DOHH2 (cell line): ENCODE results near the gene LRCH2.

Source experiments
- H3F3A ChIP-seq: fragments of 200-600 bp; sonication (generic), shearing (Covaris generic); 2 replicates; pipeline ENCODE4 v1.6.0; 2016; ENCODE audit warnings: antibody characterized with exemption, mild to moderate bottlenecking; ENCODE audit not compliant: control insufficient read depth, insufficient read depth
- H3K27ac ChIP-seq: fragments of 200-600 bp; sonication (generic); 2 replicates; pipeline ENCODE4 v1.5.1; 2014; ENCODE audit warnings: low read depth, mild to moderate bottlenecking, low read length, moderate library complexity
- H3K27me3 ChIP-seq: fragments of 200-600 bp; sonication (generic); 2 replicates; pipeline ENCODE4 v1.6.1; 2014; ENCODE audit warnings: mild to moderate bottlenecking, low read length, mixed read lengths; ENCODE audit not compliant: control insufficient read depth
- H3K36me3 ChIP-seq: fragments of 200-600 bp; sonication (generic); 2 replicates; pipeline ENCODE4 v1.6.1; 2014; ENCODE audit warnings: mild to moderate bottlenecking, low read length, moderate library complexity, mixed read lengths; ENCODE audit not compliant: control insufficient read depth
- H3K4me1 ChIP-seq: fragments of 200-600 bp; sonication (generic); 2 replicates; pipeline ENCODE4 v1.6.1; 2014; ENCODE audit warnings: mild to moderate bottlenecking, low read length, mixed read lengths; ENCODE audit not compliant: control insufficient read depth
- H3K4me2 ChIP-seq: fragments of 200-600 bp; sonication (generic); 2 replicates; pipeline ENCODE4 v1.6.0; 2014; ENCODE audit warnings: mild to moderate bottlenecking, low read length, moderate library complexity
- H3K4me3 ChIP-seq: fragments of 200-600 bp; sonication (generic); 2 replicates; pipeline ENCODE4 v1.5.1; 2014; ENCODE audit warnings: mild to moderate bottlenecking, low read length, mixed read lengths
- H3K79me2 ChIP-seq: fragments of 200-600 bp; sonication (generic); 2 replicates; pipeline ENCODE4 v1.6.1; 2014; ENCODE audit warnings: mild to moderate bottlenecking, low read length, mixed read lengths; ENCODE audit not compliant: control insufficient read depth
- H3K9me2 ChIP-seq: fragments of 200-600 bp; sonication (generic); replicated peaks from 2 replicates; pipeline ENCODE4 v1.6.1; 2014; ENCODE audit warnings: mild to moderate bottlenecking, low read length, mixed read lengths; ENCODE audit not compliant: control insufficient read depth
- H3K9me3 ChIP-seq: fragments of 200-600 bp; sonication (generic); 2 replicates; pipeline ENCODE4 v1.6.1; 2014; ENCODE audit warnings: antibody characterized with exemption, low read length, mixed read lengths; ENCODE audit not compliant: control insufficient read depth, insufficient read depth
- H4K20me1 ChIP-seq: fragments of 200-600 bp; sonication (generic); 2 replicates; pipeline ENCODE4 v1.6.0; 2014; ENCODE audit warnings: low read depth, mild to moderate bottlenecking, antibody characterized with exemption, low read length, moderate library complexity; ENCODE audit not compliant: control insufficient read depth, insufficient read depth
- EZH2phosphoT487 ChIP-seq: fragments of 200-600 bp; sonication (generic); IDR thresholded peaks from 2 replicates; pipeline ENCODE4 v1.6.1; 2017; ENCODE audit warnings: borderline replicate concordance, mild to moderate bottlenecking, antibody characterized with exemption, low read length, moderate library complexity, mixed read lengths
- TF ChIP-seq, protein P1 (sequence below): fragments of 200-600 bp; sonication (generic); IDR thresholded peaks from one replicate; pipeline ENCODE4 v1.5.1; 2014; ENCODE audit warnings: antibody characterized with exemption, mild to moderate bottlenecking, low read depth, low read length; ENCODE audit not compliant: poor library complexity, severe bottlenecking

LRCH2 gene, protein sequence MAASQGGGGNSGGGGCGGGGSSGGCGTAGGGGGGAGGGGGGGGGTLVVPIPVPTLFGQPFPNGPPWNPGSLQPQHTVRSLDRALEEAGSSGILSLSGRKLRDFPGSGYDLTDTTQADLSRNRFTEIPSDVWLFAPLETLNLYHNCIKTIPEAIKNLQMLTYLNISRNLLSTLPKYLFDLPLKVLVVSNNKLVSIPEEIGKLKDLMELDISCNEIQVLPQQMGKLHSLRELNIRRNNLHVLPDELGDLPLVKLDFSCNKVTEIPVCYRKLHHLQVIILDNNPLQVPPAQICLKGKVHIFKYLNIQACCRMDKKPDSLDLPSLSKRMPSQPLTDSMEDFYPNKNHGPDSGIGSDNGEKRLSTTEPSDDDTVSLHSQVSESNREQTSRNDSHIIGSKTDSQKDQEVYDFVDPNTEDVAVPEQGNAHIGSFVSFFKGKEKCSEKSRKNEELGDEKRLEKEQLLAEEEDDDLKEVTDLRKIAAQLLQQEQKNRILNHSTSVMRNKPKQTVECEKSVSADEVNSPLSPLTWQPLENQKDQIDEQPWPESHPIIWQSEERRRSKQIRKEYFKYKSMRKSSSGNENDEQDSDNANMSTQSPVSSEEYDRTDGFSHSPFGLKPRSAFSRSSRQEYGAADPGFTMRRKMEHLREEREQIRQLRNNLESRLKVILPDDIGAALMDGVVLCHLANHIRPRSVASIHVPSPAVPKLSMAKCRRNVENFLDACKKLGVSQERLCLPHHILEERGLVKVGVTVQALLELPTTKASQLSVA

DNA sequence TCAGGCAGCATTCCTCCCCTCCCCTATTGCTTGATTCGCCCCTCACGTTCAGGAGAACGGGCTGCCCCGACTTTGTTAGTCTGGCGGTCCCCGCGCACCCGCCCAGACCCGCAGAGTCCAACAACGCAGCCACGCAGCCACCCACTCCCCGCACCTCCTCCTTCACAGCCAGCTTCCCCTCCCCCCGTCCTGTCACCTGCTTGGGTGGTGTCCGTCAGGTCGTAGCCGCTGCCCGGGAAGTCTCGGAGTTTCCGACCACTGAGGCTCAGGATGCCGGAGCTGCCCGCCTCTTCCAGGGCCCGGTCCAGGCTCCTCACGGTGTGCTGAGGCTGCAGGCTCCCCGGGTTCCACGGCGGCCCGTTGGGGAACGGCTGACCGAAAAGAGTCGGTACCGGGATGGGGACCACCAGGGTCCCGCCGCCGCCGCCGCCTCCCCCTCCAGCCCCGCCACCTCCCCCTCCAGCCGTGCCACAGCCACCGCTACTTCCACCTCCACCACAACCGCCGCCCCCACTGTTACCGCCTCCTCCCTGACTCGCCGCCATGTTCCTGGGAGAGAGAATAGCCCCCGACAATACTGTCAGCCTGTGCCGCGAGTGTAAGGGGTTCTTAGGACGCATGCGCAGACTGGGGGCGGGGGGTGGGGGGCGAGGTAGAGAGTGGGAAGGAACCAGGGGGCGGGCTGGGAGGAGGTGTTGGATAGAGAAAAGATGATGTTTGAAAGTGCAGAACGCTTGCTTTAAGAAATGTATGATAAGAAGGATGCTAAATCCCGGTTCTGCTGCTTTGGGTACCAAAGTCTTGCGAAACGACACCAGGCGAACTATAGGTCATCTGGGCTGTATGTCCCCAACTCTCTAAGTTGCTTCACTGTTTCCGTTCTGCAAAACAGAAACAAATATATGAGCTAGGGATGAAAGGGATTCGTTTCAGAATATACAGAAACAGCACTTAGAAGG lies at the start of gene LRCH2:
Gene LRCH2 (minus strand): TSS at position 600 of the 959 bp plus-strand sequence. CDS start 55 bp downstream, at position 545.
- no peaks in the 10 kb centered on the region for H4K20me1 ChIP-seq
- H3K9me2 ChIP-seq: no peaks in the 10 kb centered on the region
- H3K9me3 ChIP-seq: no peaks in the 10 kb centered on the region
- H3K27ac ChIP-seq: no peak within 1 kb of the TSS
- no peaks in the 10 kb centered on the region for H3K27me3 ChIP-seq
- H3K4me2 ChIP-seq: no peak within 1 kb of the TSS
- H3K4me1 ChIP-seq: no peaks in the 10 kb centered on the region
- no peaks in the 10 kb centered on the region for H3K36me3 ChIP-seq
- no peaks in the 10 kb centered on the region for H3F3A ChIP-seq
- no peaks in the 10 kb centered on the region for H3K79me2 ChIP-seq
- no peak within 1 kb of the TSS for H3K4me3 ChIP-seq
- no peak for TF ChIP-seq EZH2phosphoT487
- TF ChIP-seq, protein P1, sequence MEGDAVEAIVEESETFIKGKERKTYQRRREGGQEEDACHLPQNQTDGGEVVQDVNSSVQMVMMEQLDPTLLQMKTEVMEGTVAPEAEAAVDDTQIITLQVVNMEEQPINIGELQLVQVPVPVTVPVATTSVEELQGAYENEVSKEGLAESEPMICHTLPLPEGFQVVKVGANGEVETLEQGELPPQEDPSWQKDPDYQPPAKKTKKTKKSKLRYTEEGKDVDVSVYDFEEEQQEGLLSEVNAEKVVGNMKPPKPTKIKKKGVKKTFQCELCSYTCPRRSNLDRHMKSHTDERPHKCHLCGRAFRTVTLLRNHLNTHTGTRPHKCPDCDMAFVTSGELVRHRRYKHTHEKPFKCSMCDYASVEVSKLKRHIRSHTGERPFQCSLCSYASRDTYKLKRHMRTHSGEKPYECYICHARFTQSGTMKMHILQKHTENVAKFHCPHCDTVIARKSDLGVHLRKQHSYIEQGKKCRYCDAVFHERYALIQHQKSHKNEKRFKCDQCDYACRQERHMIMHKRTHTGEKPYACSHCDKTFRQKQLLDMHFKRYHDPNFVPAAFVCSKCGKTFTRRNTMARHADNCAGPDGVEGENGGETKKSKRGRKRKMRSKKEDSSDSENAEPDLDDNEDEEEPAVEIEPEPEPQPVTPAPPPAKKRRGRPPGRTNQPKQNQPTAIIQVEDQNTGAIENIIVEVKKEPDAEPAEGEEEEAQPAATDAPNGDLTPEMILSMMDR: no peak

DNA sequence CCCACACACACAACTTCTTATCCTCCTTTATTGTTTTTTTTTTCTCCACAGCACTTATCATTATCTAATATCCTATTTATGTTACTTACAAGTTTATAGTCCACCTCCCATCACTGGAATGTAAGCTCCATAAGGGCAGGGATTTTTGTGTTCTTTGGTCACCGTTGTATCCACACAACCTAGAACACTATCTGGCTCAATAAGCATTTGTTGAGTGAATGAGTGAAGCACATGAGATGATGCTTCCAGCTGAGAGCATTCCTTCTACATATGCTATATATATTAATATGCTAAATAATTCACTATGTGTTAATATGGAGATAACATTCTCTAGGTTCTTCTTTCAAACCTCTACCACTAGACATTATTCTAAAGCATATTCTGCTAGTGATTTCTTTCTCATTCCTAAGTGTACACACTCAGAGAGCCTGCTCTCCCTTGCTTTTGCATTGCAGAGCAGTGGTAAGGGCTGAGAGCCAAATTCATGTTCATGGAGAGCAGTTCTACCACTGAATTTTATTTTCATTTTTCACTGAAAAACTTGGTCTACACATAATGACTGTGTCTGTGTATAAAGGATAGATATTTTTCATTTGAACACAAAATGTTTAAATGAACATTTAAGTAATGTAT lies 35.3 kb upstream of the LRCH2 start:
- Histone ChIP-seq H3K9me2 (no peaks in the 10 kb centered on the region), H3K4me2 (no peak overlapping the region), H3K36me3 (no peaks in the 10 kb centered on the region), H3K4me3 (no peak overlapping the region), H3K79me2 (no peaks in the 10 kb centered on the region), H3K4me1 (no peaks in the 10 kb centered on the region), H3K27ac (no peak overlapping the region), H4K20me1 (no peaks in the 10 kb centered on the region), H3K27me3 (no peaks in the 10 kb centered on the region), H3F3A (no peaks in the 10 kb centered on the region), H3K9me3 (no peaks in the 10 kb centered on the region)
- TF ChIP-seq, protein P1: no peak
- TF ChIP-seq EZH2phosphoT487: no peak

DNA sequence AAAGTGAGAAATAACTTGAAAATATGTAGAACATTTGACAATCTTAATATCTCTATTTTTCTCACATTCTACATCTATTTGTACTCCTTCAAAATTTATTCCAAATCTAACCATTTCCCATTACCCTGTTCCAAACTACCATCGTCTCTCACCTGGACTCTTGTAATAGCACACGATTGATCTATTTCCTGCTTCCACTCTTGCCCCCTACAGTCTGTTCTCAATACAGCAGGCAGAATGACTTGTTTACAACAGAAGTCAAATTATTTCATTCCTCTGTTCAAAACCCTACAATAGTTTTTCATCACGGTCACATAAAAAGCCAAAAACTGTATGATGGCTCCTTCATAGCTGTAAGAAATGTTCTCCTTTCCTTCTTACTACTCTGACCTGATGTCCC lies 34.5 kb upstream of the LRCH2 start:
- H3K27me3 ChIP-seq: no peaks in the 10 kb centered on the region
- no peak overlapping the region for H3K4me3 ChIP-seq
- no peak for TF ChIP-seq EZH2phosphoT487
- TF ChIP-seq, protein P1: no peak
- no peaks in the 10 kb centered on the region for H3K4me1 ChIP-seq
- no peak overlapping the region for H3K27ac ChIP-seq
- no peak overlapping the region for H3K4me2 ChIP-seq
- H3K9me2 ChIP-seq: no peaks in the 10 kb centered on the region
- H4K20me1 ChIP-seq: no peaks in the 10 kb centered on the region
- H3K79me2 ChIP-seq: no peaks in the 10 kb centered on the region
- no peaks in the 10 kb centered on the region for H3K9me3 ChIP-seq
- H3F3A ChIP-seq: no peaks in the 10 kb centered on the region
- H3K36me3 ChIP-seq: no peaks in the 10 kb centered on the region
